SK-N-MC (cell line): ENCODE results near the gene PSTPIP1.

ENCODE experiments used
- DNase-seq: peaks from one replicate; pipeline ENCODE4 v3.0.0-alpha.2; 2011; ENCODE audit warnings: low read depth, low spot score
- H3K27ac ChIP-seq: fragments of 200-600 bp; sonication (generic); 2 replicates; pipeline ENCODE4 v1.5.1; 2016; ENCODE audit warnings: mixed run types
- H3K36me3 ChIP-seq: fragments of 200-600 bp; sonication (generic); 2 replicates; pipeline ENCODE4 v1.6.1; 2017; ENCODE audit warnings: antibody characterized with exemption, low read length, mixed read lengths; ENCODE audit not compliant: insufficient read depth
- H3K4me3 ChIP-seq: fragments of 200-600 bp; sonication (generic); 2 replicates; pipeline ENCODE4 v1.5.1; 2016
- H3K9ac ChIP-seq: fragments of 200-600 bp; sonication (generic); 2 replicates; pipeline ENCODE4 v1.8.0; 2017; ENCODE audit warnings: mixed run types, mixed read lengths; ENCODE audit not compliant: insufficient read length
- H3K9me3 ChIP-seq: fragments of 200-600 bp; sonication (generic); 2 replicates; pipeline ENCODE4 v1.6.1; 2017; ENCODE audit warnings: low read depth, mild to moderate bottlenecking, antibody characterized with exemption, low read length, moderate library complexity, mixed read lengths
- EZH2 ChIP-seq: fragments of 200-600 bp; sonication (generic); IDR thresholded peaks from one replicate; pipeline ENCODE4 v1.6.1; 2017; ENCODE audit warnings: antibody characterized with exemption
- FOXP2 ChIP-seq: optimal IDR thresholded peaks from 2 replicates; pipeline ENCODE3; 2011; ENCODE audit warnings: mild to moderate bottlenecking, moderate library complexity; ENCODE audit not compliant: insufficient read depth; ENCODE audit errors: extremely low read length, control extremely low read depth
- POLR2AphosphoS5 ChIP-seq: IDR thresholded peaks from 2 replicates; pipeline ENCODE4 v1.6.1; 2012; ENCODE audit warnings: mild to moderate bottlenecking, low read depth, low read length, borderline replicate concordance

PSTPIP1 gene

GRCh38 chr15:76986743-76987142, 8.2 kb upstream of the PSTPIP1 start:
- DNase-seq = no peak
- TF ChIP-seq EZH2 (no peak), POLR2AphosphoS5 (no peak), FOXP2 (no peak)
- H3K4me3 ChIP-seq = no peak overlapping the region
- H3K9me3 ChIP-seq = no peaks in the 10 kb centered on the region
- H3K9ac ChIP-seq = no peak overlapping the region
- H3K36me3 ChIP-seq = no peaks in the 10 kb centered on the region
- no peak overlapping the region for H3K27ac ChIP-seq

- Histone ChIP-seq H3K4me3 (no peak overlapping the region), H3K27ac (no peak overlapping the region), H3K36me3 (no peaks in the 10 kb centered on the region), H3K9me3 (no peaks in the 10 kb centered on the region), H3K9ac (no peak overlapping the region)
- TF ChIP-seq POLR2AphosphoS5 (no peak), EZH2 (no peak), FOXP2 (no peak)
- no peak for DNase-seq
Observed at GRCh38 chr15:76987276-76987675, 7.7 kb upstream of the PSTPIP1 start.

- no peak for DNase-seq
- no peak for TF ChIP-seq EZH2
- TF ChIP-seq FOXP2 = no peak
- TF ChIP-seq POLR2AphosphoS5 = no peak
- H3K36me3 ChIP-seq = no peaks in the 10 kb centered on the region
- H3K4me3 ChIP-seq = no peak overlapping the region
- H3K27ac ChIP-seq = no peak overlapping the region
- no peak overlapping the region for H3K9ac ChIP-seq
- H3K9me3 ChIP-seq = no peaks in the 10 kb centered on the region
Observed at GRCh38 chr15:76987896-76988860, 6.7 kb upstream of the PSTPIP1 start.

DNA sequence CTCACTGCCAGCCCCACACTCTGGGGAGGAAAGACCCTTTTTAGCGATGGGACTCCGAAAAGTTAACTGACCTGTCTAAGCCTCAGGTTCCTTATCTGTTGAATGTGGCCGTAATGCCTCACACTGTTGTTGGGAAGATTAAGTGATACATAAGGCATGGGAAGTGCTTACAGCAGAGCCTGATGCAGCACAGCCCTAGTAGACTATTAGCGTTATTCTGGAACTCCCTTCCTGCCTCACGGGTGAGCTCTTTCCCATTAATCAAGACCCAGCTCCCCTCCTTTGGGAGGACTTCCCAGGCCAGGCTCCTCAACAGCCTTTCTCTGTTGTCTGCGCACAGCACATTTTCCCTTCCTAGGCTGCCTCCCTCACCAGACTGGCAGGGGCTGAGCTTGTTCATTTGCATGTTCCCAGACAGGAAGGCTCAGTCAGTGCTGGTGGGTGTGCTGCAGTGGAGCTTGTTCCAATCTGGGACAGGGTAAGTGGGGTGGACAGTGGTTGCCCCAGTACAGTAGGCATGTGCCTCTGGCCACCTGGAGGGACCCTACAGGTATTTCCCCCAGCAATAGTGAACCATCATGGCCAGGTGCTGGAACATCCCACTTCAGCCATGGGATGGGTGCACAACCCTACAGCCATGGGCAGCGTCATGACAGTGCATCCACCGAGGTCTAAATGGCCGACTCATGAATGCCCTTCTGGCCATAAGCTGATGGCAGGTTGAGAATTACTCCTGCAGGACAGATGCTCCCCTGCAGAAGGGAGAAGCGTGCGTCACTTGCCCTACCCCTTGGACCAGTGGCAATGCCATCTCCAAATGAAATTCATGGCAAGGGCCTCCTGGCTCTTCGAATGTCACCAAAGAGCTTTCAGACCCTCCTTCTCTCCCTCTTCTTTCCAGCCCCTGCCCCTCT, 5.8 kb upstream of the PSTPIP1 start:
- Histone ChIP-seq H3K9me3 (no peaks in the 10 kb centered on the region), H3K36me3 (no peaks in the 10 kb centered on the region), H3K9ac (no peak overlapping the region), H3K4me3 (no peak overlapping the region), H3K27ac (no peak overlapping the region)
- DNase-seq = no peak
- TF ChIP-seq FOXP2 (no peak), POLR2AphosphoS5 (no peak), EZH2 (no peak)

- H3K9ac ChIP-seq = no peak overlapping the region
- H3K36me3 ChIP-seq = no peaks in the 10 kb centered on the region
- no peak overlapping the region for H3K4me3 ChIP-seq
- DNase-seq = no peak
- H3K9me3 ChIP-seq = no peaks in the 10 kb centered on the region
- TF ChIP-seq EZH2 = no peak
- no peak for TF ChIP-seq FOXP2
- no peak for TF ChIP-seq POLR2AphosphoS5
- no peak overlapping the region for H3K27ac ChIP-seq
Observed at GRCh38 chr15:76991048-76991447, 3.9 kb upstream of the PSTPIP1 start.

GRCh38 chr15:76991741-76992645, 2.9 kb upstream of the PSTPIP1 start:
- TF ChIP-seq FOXP2 (no peak), EZH2 (no peak), POLR2AphosphoS5 (no peak)
- DNase-seq = no peak
- Histone ChIP-seq H3K4me3 (no peak overlapping the region), H3K36me3 (no peaks in the 10 kb centered on the region), H3K9ac (no peak overlapping the region), H3K9me3 (no peaks in the 10 kb centered on the region), H3K27ac (no peak overlapping the region)

GRCh38 chr15:76993114-76993725, 1.7 kb upstream of the PSTPIP1 start:
- Histone ChIP-seq H3K4me3 (no peak overlapping the region), H3K9me3 (no peaks in the 10 kb centered on the region), H3K9ac (no peak overlapping the region), H3K27ac (no peak overlapping the region), H3K36me3 (no peaks in the 10 kb centered on the region)
- TF ChIP-seq EZH2 = no peak
- no peak for TF ChIP-seq FOXP2
- no peak for TF ChIP-seq POLR2AphosphoS5
- DNase-seq = no peak

GRCh38 chr15:76994001-76994400, 925 bp upstream of the PSTPIP1 start:
- no peak overlapping the region for H3K4me3 ChIP-seq
- H3K9ac ChIP-seq = no peak overlapping the region
- no peak overlapping the region for H3K27ac ChIP-seq
- no peak for DNase-seq
- no peaks in the 10 kb centered on the region for H3K36me3 ChIP-seq
- TF ChIP-seq FOXP2 (no peak), EZH2 (no peak), POLR2AphosphoS5 (no peak)
- no peaks in the 10 kb centered on the region for H3K9me3 ChIP-seq
